Astrocyte of the hippocampus (primary cell): Measurements from ENCODE around the gene ACACA.

Experiments used
- DNase-seq: peaks from one replicate; pipeline ENCODE4 v3.0.0; 2011; ENCODE audit warnings: low read depth, low spot score

Gene ACACA

GRCh38 chr17:37344519-37344918, 62.1 kb downstream of the ACACA start:
- DNase-seq: no peak

GRCh38 chr17:37342589-37342988, 64.0 kb downstream of the ACACA start:
- no peak for DNase-seq

- DNase-seq: no peak
These were observed 65.8 kb downstream of the ACACA start for GRCh38 chr17:37340804-37341203.

DNA sequence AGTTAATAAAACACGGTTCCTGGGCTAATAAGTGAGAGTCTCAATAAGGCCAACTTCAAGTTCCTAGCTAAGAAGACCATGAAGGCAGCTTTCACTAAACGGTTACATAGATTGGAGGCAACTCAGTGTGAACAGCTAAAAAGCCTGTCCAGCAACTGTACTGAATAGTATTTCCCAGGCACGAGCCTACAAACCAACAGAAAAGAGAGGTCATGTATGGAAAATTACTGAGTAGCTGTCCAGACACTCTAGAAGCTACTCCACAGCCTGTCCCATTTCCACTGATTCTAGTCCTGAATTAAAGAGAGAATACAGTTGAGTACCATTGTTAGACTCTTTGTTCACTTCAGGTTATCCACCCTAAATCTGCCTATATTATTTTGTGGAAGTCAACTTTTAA, 67.3 kb downstream of the ACACA start:
- no peak for DNase-seq

- DNase-seq: no peak
These were observed 67.8 kb downstream of the ACACA start for GRCh38 chr17:37338847-37339246.

GRCh38 chr17:37327341-37328090, 79.1 kb downstream of the ACACA start:
- peak; percentile 87 for DNase-seq

DNA sequence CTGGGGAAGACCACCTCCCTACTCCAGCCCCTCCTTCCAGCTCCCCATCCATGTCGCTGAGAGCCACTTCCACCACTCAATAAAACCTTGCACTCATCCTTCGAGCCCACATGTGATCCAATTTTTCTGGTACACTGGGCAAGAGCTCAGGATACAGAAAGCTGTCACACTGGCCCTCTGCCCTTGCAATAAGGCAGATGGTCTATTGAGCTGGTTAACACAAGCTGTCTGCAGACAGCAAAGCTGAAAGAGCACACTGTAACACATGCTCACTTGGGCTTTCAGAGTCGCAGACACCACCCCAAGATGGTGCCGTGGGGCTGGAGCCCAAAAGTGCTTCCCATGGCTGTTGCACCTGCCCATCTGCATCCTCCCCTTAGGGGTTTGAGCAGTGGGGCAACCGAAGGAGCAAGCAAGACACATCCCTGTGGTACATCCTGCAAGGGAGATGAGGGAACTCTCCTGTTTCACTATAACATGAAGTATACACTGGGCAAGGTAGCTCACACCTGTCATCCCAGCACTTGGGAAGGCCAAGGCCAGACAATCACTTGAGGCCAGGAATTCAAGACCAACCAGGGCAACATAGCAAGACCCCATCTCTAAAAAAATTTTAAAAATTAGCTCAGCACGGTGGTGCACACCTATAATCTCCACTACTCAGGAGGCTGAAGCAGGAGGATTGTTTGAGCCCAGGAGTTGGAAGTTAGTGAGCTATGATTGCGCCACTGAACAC, 83.6 kb downstream of the ACACA start:
- no peak for DNase-seq

DNA sequence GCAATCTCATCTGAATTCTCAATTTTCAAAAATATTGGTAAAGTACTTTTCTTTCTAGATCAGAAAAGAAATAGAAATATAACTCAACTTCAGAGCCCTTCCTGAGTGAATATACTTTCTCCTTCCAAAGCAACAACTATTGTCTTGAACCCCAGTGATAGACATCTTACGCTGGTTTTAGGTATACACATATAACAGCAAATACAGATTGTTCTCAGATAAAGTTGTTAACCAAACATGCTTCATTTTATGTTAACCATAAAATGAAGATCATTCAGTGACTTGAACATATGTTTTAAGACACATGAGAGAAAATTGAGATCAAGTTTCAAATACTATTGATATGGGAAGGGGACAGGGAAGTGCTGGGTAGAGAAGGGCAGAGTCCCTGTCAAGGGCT, 84.5 kb downstream of the ACACA start:
- no peak for DNase-seq

DNA sequence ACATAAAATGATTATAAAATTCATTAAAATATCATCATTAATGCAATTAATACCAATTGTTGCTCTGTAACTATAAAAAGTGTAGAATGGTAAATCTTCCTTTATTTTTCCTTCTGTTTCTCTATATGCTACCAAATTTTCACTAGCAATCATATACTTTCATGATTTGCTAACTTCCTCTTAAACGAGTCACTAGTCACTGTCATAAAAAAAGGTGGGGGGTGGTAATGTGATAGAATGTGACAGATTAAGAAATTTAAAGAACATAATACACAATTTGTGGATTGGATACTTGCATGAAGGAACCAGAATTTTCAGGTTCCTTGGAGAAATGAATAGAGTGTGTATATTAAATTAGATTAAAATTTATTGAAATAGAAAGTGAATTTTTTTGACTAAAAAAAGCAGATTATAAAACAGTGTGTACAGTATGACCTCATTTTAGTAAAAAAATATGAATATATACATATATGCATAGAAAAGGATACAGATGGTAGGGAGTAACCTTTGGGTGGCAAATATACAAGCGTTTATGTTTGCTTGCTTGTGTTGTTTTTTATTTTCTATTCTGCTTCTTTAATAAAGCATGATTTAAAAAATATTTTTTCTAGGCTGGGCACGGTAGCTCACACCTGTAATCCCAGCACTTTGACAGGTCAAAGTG, 87.6 kb downstream of the ACACA start:
- no peak for DNase-seq

- DNase-seq: no peak
These were observed 88.8 kb downstream of the ACACA start for GRCh38 chr17:37317867-37318266.

DNA sequence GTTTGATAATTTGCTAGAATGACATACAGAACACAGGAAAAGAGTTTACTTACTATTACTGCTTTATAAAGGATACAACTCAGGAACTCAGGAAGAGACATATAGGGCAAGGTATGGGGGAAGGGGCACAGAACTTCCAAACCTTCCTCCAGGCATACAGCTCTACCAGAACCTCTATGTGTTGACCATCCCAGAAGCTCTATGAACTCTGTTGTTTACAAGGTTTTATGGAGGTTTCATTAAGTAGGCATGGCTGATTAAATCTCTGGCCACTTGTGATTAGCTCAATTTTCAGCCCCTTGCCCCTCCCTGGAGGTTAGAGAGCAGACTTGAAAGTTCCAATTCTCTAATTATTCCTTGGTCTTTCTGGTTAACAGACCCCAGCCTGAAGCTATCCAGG, 91.0 kb downstream of the ACACA start:
- no peak for DNase-seq

GRCh38 chr17:37312137-37312923, 94.3 kb downstream of the ACACA start:
- no peak for DNase-seq

- no peak for DNase-seq
These were observed 95.7 kb downstream of the ACACA start for GRCh38 chr17:37310940-37311339.

DNA sequence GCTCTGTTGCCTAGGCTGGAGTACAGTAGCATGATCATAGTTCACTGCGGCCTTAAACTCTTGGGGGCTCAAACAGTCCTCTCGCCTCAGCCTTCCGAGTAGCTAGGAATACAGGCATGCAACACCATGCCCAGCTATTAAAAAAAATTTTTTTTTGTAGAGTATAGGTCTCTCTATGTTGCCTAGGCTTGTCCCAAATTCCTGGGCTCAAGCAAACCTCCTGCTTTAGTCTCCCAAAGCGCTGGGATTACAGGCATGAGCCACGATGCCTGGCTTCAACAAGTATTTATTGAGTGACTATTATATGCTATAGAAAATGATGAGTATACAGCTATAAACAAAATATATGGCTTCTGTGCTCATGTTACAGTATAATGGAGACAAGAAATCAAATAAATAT, 97.6 kb downstream of the ACACA start:
- no peak for DNase-seq

DNA sequence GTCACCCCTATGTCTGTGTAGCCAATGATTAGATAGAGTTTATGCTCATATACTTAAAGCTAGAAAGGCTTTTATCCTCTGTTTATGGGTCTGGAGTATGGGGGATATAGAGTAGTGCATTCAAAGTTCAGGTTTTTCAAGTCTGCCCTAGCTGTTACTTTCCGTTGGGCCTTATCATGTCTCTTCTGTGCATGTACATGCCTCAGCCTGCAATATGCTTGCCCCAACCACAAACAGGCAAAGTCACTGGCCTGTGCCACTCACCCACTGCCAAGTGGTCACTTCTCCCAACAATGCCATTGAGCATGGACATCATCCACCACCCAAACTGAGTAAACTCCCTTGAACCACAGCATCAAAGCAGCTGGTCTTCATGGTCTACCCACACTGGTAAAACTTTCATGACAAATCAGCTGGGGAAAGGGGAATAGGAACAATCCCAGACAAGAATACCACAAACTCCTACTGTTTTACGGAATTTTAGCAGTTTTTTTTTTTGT, 101.2 kb downstream of the ACACA start:
- peak; percentile 17 for DNase-seq

- DNase-seq: peak; percentile 62
These were observed 105.3 kb downstream of the ACACA start for GRCh38 chr17:37301288-37301687.

DNA sequence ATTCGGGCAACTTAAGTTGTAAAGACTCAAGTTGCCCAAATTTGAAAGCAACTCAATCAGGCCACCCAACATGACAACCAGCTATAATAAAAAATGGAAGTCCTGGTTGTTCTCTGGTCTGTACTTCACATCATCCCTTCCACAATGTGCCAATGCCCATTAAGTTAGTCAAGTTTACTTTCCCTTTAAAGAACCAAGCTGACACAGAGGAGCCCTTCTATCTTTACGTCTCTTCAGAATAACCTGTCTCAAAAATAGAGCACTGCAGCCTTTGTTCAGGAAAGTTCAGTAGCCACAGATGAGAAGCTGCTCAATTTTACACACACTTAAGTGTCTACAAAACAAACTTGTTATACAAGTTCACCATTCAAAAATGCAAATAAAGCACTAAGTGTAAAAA, 106.0 kb downstream of the ACACA start:
- no peak for DNase-seq

DNA sequence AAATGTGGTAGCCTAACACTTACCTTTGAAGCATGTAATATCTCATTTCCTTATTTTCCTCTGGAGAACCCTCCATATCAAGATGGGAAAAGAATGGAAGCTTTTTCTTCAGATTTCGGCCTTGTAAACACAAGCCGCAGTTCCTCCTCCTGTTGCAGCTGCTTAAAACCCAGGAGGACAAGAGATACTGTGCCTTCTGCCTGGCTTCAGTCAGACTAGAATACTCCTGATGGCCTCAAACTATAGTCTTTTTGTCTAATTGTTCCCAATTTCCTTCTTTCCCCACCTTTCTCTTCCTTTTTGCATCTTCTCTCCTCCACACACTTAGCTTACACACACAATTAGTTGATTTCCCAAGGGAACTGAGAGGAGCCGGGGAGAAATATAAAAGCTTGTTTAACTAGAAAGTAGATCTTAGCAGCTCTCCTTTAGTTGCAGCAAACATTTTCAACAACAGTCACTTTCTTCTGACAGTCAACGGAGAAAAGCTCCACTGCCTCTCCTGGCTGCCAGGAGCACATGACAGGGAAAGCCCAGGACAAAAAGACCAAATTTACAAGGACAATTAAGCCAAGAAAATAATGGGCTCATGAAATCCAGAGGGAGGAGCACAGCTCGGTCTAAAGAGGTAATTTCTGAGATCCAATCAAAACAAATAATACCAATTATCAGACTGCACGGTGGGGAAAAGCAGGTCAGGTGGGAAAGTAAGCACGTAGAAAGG, 107.2 kb downstream of the ACACA start:
- peak; percentile 54 for DNase-seq

- no peak for DNase-seq
These were observed 110.7 kb downstream of the ACACA start for GRCh38 chr17:37295888-37296287.

DNA sequence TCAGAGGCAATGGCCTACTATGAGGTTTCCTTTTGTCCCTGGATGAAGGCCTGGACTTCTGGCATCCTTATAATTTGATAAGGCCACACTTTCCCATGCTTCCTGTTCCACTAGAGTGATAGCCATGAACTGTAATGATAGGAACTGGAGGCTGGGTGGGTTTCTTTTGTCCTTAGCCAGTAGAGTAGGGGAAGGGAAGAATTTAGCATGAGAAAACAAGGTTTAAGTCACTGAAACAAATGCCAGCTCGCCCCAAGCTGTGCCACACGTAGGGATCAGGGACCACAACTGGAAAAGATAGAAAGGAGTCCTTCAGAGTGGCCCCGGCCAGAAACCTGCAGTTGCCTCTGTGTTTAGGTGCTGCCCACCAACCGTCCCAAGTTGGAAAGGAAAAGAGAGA, 111.7 kb downstream of the ACACA start:
- DNase-seq: no peak

DNA sequence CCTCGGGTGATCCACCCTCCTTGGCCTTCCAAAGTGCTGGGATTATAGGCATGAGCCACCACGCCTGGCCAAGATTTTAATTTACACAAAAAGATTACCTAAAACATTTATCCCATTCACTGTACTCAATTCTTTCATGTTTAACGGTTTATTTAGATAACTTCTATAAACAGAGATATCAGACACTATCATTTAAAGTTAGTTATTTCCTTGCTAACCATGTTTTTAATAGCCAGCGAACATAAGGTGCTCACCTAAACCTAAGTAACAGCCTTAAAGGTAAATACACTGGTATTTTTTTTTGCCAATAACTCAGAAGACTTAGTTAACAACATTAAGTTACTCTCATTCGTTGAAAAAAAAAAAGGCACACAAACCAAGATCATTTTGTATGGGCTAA, 112.9 kb downstream of the ACACA start:
- no peak for DNase-seq
